HepG2 (cell line): ENCODE data around the gene PEMT. TPM values are rescaled to one million over a fixed set of nuclear protein-coding genes. Genes with fewer than 3 reads are reported as not detected.

Source experiments
- BCL6 ChIP-seq: IDR thresholded peaks from 2 replicates; pipeline ENCODE4 v1.6.1; 2016; ENCODE audit warnings: missing genetic modification reagents, missing compliant biosample characterization
- HMG20A ChIP-seq: IDR thresholded peaks from 2 replicates; pipeline ENCODE4 v1.6.1; 2016; ENCODE audit warnings: borderline replicate concordance
- KDM1A ChIP-seq: IDR thresholded peaks from 2 replicates; pipeline ENCODE4 v1.6.1; 2016; ENCODE audit warnings: missing compliant biosample characterization
- MATR3 ChIP-seq: sonication (generic); formaldehyde crosslinking; IDR thresholded peaks from 2 replicates; pipeline ENCODE4 v1.4.0; 2020; ENCODE audit warnings: missing genetic modification reagents
- PPARG ChIP-seq: conservative IDR thresholded peaks from 2 replicates; pipeline ENCODE4 v1.6.1; 2016; ENCODE audit warnings: missing biosample characterization, missing genetic modification reagents
- SOX6 ChIP-seq, 2 experiments: fragments of 450-650 bp in 1 of 2; sonication (generic) in 1 of 2; formaldehyde crosslinking in 1 of 2; IDR thresholded peaks; 2 replicates each; pipeline versions ENCODE4 v1.4.0 to v1.6.1; 2017 to 2020; ENCODE audit warnings: antibody characterized with exemption in 1 of 2, mild to moderate bottlenecking in 1 of 2, missing genetic modification reagents in 1 of 2
- SUZ12 ChIP-seq: fragments of 150-350 bp; IDR thresholded peaks from 2 replicates; pipeline ENCODE4 v1.6.1; 2014; ENCODE audit warnings: low read depth, low read length
- TARDBP ChIP-seq: sonication (generic); formaldehyde crosslinking; IDR thresholded peaks from 2 replicates; pipeline ENCODE4 v1.8.0; 2022; ENCODE audit warnings: mild to moderate bottlenecking, missing genetic modification reagents
- TCF7L2 ChIP-seq: IDR thresholded peaks from 2 replicates; pipeline ENCODE4 v1.6.1; 2011; ENCODE audit warnings: mild to moderate bottlenecking, low read depth, low read length, moderate library complexity
- ZFP36 ChIP-seq: fragments of 150-350 bp; IDR thresholded peaks from 2 replicates; pipeline ENCODE4 v1.6.1; 2018; ENCODE audit warnings: borderline replicate concordance, low read length, low read depth; ENCODE audit not compliant: partially characterized antibody
- ZNF709 ChIP-seq: sonication (generic); formaldehyde crosslinking; IDR thresholded peaks from 2 replicates; pipeline ENCODE4 v1.5.0; 2020; ENCODE audit warnings: mild to moderate bottlenecking, missing genetic modification reagents
- polyA plus RNA-seq, 8 experiments: library from polyadenylated mRNA; depleted of rRNA in 3 of 8; stranded (reverse) in 7 of 8; unstranded in 1 of 8; fragments of >200 nt; fragmentation: Illumina TruSeq in 4 of 8; extraction: Trizol in 4 of 8; gene quantifications; 2 replicates each; pipeline versions ENCODE4 v1.2.1 to v1.2.3, GENCODE V29; 2011 to 2016; ENCODE audit warnings: low read depth in 4 of 8, missing spikeins in 1 of 8, mixed read lengths in 1 of 8; ENCODE audit not compliant: insufficient read depth in 1 of 8
- total RNA-seq, 5 experiments: library from RNA; depleted of rRNA; stranded (reverse); fragments of >200 nt; fragmentation: Illumina TruSeq; extraction: Trizol; gene quantifications; 2 replicates each; pipeline ENCODE4 v1.2.3, GENCODE V29; 2016; ENCODE audit warnings: low read depth in 1 of 5
- TF ChIP-seq, protein P1 (sequence below): sonication (generic); formaldehyde crosslinking; IDR thresholded peaks from 2 replicates; pipeline ENCODE4 v1.5.1; 2020; ENCODE audit warnings: missing genetic modification reagents, mild to moderate bottlenecking, borderline replicate concordance
- TF ChIP-seq, protein P2 (sequence below): sonication (generic); formaldehyde crosslinking; conservative IDR thresholded peaks from 2 replicates; pipeline ENCODE4 v1.5.0; 2020; ENCODE audit warnings: missing genetic modification reagents
- TF ChIP-seq, protein P3 (sequence below): sonication (generic); formaldehyde crosslinking; IDR thresholded peaks from 2 replicates; pipeline ENCODE4 v1.8.0; 2023; ENCODE audit warnings: mild to moderate bottlenecking, missing genetic modification reagents
- TF ChIP-seq, protein P4 (sequence below): sonication (generic); formaldehyde crosslinking; IDR thresholded peaks from 2 replicates; pipeline ENCODE4 v1.5.0; 2020; ENCODE audit warnings: missing genetic modification reagents
- TF ChIP-seq, protein P5 (sequence below): sonication (generic); formaldehyde crosslinking; IDR thresholded peaks from 2 replicates; pipeline ENCODE4 v1.5.1; 2020; ENCODE audit warnings: mild to moderate bottlenecking, missing genetic modification reagents, moderate library complexity
- TF ChIP-seq, protein P6 (sequence below): sonication (generic); formaldehyde crosslinking; IDR thresholded peaks from 2 replicates; pipeline ENCODE4 v1.5.1; 2020; ENCODE audit warnings: missing genetic modification reagents, mild to moderate bottlenecking, borderline replicate concordance

PEMT gene
- total and polyA plus RNA-seq, 2 of the 13 experiments (the other 11 are each of a cell fraction or from before 2014, with no cell fraction given), result 31.7 to 43.6 TPM

DNA sequence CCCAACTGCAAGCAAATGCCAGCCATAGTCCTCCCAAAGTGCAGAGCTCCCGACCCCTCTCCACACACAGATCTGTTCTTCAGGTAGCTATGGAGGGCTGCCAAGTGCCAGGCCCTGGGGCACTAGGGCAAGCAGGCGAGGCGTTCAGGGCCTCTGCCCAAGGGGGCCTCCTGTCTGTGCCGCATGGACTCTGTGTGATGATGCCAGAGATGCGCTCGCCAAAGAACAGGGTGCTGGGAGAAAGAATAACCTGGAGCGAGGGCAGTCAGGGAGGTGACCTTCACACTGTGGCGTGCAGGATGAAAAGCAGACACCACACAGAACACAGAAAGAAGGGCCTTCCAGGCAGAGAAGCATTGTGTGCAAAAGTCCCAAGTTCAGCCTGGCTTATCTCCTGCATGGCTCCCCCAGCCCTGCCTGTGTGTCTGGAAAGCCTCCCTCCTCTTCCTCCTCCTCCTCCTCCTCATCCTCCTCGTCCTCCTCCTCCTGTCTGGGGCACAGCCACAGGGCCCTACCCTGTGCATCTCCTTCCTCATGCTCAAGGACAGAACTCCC lies 44.2 kb downstream of the PEMT start (continued):
- TF ChIP-seq, protein P1, sequence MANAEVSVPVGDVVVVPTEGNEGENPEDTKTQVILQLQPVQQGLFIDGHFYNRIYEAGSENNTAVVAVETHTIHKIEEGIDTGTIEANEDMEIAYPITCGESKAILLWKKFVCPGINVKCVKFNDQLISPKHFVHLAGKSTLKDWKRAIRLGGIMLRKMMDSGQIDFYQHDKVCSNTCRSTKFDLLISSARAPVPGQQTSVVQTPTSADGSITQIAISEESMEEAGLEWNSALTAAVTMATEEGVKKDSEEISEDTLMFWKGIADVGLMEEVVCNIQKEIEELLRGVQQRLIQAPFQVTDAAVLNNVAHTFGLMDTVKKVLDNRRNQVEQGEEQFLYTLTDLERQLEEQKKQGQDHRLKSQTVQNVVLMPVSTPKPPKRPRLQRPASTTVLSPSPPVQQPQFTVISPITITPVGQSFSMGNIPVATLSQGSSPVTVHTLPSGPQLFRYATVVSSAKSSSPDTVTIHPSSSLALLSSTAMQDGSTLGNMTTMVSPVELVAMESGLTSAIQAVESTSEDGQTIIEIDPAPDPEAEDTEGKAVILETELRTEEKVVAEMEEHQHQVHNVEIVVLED, result no peak
- TF ChIP-seq, protein P2, sequence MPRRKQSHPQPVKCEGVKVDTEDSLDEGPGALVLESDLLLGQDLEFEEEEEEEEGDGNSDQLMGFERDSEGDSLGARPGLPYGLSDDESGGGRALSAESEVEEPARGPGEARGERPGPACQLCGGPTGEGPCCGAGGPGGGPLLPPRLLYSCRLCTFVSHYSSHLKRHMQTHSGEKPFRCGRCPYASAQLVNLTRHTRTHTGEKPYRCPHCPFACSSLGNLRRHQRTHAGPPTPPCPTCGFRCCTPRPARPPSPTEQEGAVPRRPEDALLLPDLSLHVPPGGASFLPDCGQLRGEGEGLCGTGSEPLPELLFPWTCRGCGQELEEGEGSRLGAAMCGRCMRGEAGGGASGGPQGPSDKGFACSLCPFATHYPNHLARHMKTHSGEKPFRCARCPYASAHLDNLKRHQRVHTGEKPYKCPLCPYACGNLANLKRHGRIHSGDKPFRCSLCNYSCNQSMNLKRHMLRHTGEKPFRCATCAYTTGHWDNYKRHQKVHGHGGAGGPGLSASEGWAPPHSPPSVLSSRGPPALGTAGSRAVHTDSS (CRISPR knock-in tag), result no peak
- TF ChIP-seq, protein P3, sequence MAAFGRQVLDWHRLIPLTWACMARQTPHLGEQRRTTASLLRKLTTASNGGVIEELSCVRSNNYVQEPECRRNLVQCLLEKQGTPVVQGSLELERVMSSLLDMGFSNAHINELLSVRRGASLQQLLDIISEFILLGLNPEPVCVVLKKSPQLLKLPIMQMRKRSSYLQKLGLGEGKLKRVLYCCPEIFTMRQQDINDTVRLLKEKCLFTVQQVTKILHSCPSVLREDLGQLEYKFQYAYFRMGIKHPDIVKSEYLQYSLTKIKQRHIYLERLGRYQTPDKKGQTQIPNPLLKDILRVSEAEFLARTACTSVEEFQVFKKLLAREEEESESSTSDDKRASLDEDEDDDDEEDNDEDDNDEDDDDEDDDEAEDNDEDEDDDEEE (CRISPR knock-in tag), result peak; percentile 43; the same call in 1 of the 2 replicates
- TF ChIP-seq PPARG (CRISPR knock-in tag) (no peak), MATR3 (CRISPR knock-in tag) (no peak), SOX6 (IDR thresholded peaks at IDR 0.05) (no peak), SOX6 (CRISPR knock-in tag; IDR thresholded peaks at IDR 0.05) (peak; percentile 96), ZFP36 (no peak), TARDBP (0 out of 2 replicates have a peak, but pooled peaks have one; percentile 38), ZNF709 (peak; percentile 62; the same call in 1 of the 2 replicates), KDM1A (0 out of 2 replicates have a peak, but pooled peaks have one; percentile 36), TCF7L2 (peak; percentile 29; the same call in 1 of the 2 replicates), SUZ12 (no peak), BCL6 (CRISPR knock-in tag) (peak; percentile 95), HMG20A (CRISPR knock-in tag) (peak; percentile 40; the same call in 1 of the 2 replicates)
- TF ChIP-seq, protein P4, sequence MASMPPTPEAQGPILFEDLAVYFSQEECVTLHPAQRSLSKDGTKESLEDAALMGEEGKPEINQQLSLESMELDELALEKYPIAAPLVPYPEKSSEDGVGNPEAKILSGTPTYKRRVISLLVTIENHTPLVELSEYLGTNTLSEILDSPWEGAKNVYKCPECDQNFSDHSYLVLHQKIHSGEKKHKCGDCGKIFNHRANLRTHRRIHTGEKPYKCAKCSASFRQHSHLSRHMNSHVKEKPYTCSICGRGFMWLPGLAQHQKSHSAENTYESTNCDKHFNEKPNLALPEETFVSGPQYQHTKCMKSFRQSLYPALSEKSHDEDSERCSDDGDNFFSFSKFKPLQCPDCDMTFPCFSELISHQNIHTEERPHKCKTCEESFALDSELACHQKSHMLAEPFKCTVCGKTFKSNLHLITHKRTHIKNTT (CRISPR knock-in tag), result no peak
- TF ChIP-seq, protein P5, sequence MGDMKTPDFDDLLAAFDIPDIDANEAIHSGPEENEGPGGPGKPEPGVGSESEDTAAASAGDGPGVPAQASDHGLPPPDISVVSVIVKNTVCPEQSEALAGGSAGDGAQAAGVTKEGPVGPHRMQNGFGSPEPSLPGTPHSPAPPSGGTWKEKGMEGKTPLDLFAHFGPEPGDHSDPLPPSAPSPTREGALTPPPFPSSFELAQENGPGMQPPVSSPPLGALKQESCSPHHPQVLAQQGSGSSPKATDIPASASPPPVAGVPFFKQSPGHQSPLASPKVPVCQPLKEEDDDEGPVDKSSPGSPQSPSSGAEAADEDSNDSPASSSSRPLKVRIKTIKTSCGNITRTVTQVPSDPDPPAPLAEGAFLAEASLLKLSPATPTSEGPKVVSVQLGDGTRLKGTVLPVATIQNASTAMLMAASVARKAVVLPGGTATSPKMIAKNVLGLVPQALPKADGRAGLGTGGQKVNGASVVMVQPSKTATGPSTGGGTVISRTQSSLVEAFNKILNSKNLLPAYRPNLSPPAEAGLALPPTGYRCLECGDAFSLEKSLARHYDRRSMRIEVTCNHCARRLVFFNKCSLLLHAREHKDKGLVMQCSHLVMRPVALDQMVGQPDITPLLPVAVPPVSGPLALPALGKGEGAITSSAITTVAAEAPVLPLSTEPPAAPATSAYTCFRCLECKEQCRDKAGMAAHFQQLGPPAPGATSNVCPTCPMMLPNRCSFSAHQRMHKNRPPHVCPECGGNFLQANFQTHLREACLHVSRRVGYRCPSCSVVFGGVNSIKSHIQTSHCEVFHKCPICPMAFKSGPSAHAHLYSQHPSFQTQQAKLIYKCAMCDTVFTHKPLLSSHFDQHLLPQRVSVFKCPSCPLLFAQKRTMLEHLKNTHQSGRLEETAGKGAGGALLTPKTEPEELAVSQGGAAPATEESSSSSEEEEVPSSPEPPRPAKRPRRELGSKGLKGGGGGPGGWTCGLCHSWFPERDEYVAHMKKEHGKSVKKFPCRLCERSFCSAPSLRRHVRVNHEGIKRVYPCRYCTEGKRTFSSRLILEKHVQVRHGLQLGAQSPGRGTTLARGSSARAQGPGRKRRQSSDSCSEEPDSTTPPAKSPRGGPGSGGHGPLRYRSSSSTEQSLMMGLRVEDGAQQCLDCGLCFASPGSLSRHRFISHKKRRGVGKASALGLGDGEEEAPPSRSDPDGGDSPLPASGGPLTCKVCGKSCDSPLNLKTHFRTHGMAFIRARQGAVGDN (CRISPR knock-in tag), result peak; percentile 83
- TF ChIP-seq, protein P6, sequence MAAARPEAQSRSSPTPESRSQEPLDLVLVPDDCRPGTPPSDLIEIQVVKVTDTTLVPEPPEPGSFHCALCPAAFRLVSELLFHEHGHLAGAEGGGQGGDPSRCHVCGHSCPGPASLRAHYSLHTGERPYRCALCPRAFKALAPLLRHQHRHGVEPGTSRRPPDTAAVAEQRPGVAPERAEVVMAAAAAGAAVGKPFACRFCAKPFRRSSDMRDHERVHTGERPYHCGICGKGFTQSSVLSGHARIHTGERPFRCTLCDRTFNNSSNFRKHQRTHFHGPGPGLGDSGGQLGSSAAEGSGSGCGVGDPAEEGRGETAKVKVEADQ (CRISPR knock-in tag), result peak; percentile 70; the same call in 1 of the 2 replicates
